GM03348 (cell line): ENCODE measurements around the gene ZNF791.
"Not testable (repeated sequence)": the region's sequence is repeated elsewhere in the genome, so short reads cannot be mapped to it uniquely, and the experiment has no call there.

Source experiments
- DNase-seq: peaks from one replicate; pipeline ENCODE4 v3.0.0; 2012; ENCODE audit warnings: low spot score

The ZNF791 gene

GRCh38 chr19:12629215-12629614, 18.5 kb downstream of the ZNF791 start:
- DNase-seq, result no peak

GRCh38 chr19:12636631-12637030, 25.9 kb downstream of the ZNF791 start:
- DNase-seq, result no peak

GRCh38 chr19:12638611-12639182, 28.0 kb downstream of the ZNF791 start:
- DNase-seq, result no peak

- peak; percentile 94 for DNase-seq
Measured at GRCh38 chr19:12639901-12640613, 29.3 kb downstream of the ZNF791 start.

- no peak for DNase-seq
Measured at GRCh38 chr19:12641456-12641855, 30.7 kb downstream of the ZNF791 start.

GRCh38 chr19:12642506-12642905, 31.8 kb downstream of the ZNF791 start:
- no peak for DNase-seq

- DNase-seq, result not testable (repeated sequence)
Measured at GRCh38 chr19:12643716-12644115, 33.0 kb downstream of the ZNF791 start.

GRCh38 chr19:12646551-12646950, 35.8 kb downstream of the ZNF791 start:
- DNase-seq, result peak; percentile 16

GRCh38 chr19:12647047-12647446, 36.3 kb downstream of the ZNF791 start:
- DNase-seq, result peak; percentile 2

GRCh38 chr19:12647490-12648071, 36.9 kb downstream of the ZNF791 start:
- DNase-seq, result peak; percentile 84

- peak; percentile 19 for DNase-seq
Measured at GRCh38 chr19:12648088-12648487, 37.4 kb downstream of the ZNF791 start.

GRCh38 chr19:12649941-12650340, 39.2 kb downstream of the ZNF791 start:
- DNase-seq, result no peak

- no peak for DNase-seq
Measured at GRCh38 chr19:12652219-12652618, 41.5 kb downstream of the ZNF791 start.

- no peak for DNase-seq
Measured at GRCh38 chr19:12655546-12655945, 44.8 kb downstream of the ZNF791 start.

GRCh38 chr19:12656899-12657571, 46.3 kb downstream of the ZNF791 start:
- no peak for DNase-seq

- no peak for DNase-seq
Measured at GRCh38 chr19:12657966-12658365, 47.2 kb downstream of the ZNF791 start.

- no peak for DNase-seq
Measured at GRCh38 chr19:12660980-12661379, 50.3 kb downstream of the ZNF791 start.

GRCh38 chr19:12664406-12665280, 53.9 kb downstream of the ZNF791 start:
- DNase-seq, result peak; percentile 32

GRCh38 chr19:12665281-12665573, 54.5 kb downstream of the ZNF791 start:
- no peak for DNase-seq

- DNase-seq, result no peak
Measured at GRCh38 chr19:12665671-12666264, 55.0 kb downstream of the ZNF791 start.

- peak; percentile 98 for DNase-seq
Measured at GRCh38 chr19:12666265-12667048, 55.7 kb downstream of the ZNF791 start, which contains the start of the genes MAN2B1 and WDR83. TSS of gene MAN2B1 (minus strand) at chr19:12666742. CDS start at chr19:12666701, 41 bp downstream. TSS of gene WDR83 (plus strand) at chr19:12666807. CDS start at chr19:12669791, 2,984 bp downstream.
